ENCODE results near the gene SCN10A.

DNA sequence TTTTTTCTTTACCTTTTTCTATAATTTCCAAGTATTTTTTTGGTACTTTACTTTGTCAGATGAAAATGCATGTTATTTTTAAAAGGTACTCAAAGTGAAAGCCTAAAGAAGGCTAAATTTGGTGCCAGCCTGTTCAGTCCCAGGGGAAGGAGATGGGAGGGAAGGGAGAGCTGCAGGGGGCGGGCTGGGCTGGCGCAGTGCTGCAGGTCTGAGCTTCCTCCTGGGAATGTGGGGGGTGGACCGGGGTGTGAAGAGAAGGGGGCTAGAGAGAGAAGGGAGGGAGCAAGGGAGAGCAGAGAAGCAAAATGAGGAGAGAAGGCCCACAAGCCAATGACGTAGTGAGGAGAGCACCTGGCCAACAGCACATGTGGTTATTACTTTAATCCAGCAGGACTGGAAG is 95.6 kb downstream of the SCN10A start:
- TF ChIP-seq, protein P1, sequence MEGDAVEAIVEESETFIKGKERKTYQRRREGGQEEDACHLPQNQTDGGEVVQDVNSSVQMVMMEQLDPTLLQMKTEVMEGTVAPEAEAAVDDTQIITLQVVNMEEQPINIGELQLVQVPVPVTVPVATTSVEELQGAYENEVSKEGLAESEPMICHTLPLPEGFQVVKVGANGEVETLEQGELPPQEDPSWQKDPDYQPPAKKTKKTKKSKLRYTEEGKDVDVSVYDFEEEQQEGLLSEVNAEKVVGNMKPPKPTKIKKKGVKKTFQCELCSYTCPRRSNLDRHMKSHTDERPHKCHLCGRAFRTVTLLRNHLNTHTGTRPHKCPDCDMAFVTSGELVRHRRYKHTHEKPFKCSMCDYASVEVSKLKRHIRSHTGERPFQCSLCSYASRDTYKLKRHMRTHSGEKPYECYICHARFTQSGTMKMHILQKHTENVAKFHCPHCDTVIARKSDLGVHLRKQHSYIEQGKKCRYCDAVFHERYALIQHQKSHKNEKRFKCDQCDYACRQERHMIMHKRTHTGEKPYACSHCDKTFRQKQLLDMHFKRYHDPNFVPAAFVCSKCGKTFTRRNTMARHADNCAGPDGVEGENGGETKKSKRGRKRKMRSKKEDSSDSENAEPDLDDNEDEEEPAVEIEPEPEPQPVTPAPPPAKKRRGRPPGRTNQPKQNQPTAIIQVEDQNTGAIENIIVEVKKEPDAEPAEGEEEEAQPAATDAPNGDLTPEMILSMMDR (IDR thresholded peaks at IDR 0.05; ENCODE audit: insufficient read depth, low read length, poor library complexity, severe bottlenecking): no peak
- TF ChIP-seq EZH2phosphoT487 (conservative IDR thresholded peaks at IDR 0.05; ENCODE audit: low read length): no peak
